ENCODE measurements around the gene S100A1. TPM values are rescaled to one million over a fixed set of nuclear protein-coding genes. Genes with fewer than 3 reads are reported as not detected.
"Not testable (repeated sequence)": the region's sequence is repeated elsewhere in the genome, so short reads cannot be mapped to it uniquely, and the experiment has no call there.

The S100A1 gene
- polyA plus RNA-seq (2013), result 0.93 and 1.2 TPM in 2 replicates

- Histone ChIP-seq H4K8ac (ENCODE audit: low read depth, low read length) (peak within 1 kb of the TSS; percentile 73), H3K23ac (ENCODE audit: low read length) (no peak within 1 kb of the TSS), H3K27ac (ENCODE audit: low read depth, low read length) (peak within 1 kb of the TSS; percentile 94), H3K79me1 (ENCODE audit: low read length) (peaks cover 19% of the 10 kb centered on the region), H3K9ac (ENCODE audit: low read length) (no peak within 1 kb of the TSS), H3K4me2 (ENCODE audit: low read length) (peak within 1 kb of the TSS; percentile 76), H3K9me3 (ENCODE audit: insufficient read depth, low read depth, low read length) (no peaks in the 10 kb centered on the region), H2BK12ac (ENCODE audit: low read length) (peak within 1 kb of the TSS; percentile 46), H4K12ac (ENCODE audit: low read depth, low read length) (peak within 1 kb of the TSS; percentile 66), H3K36me3 (ENCODE audit: control insufficient read depth in 1 of 2, insufficient read depth in 2 of 2, low read length in 2 of 2) (peaks cover 5 to 14% of the 10 kb centered on the region in 2 experiments), H3K14ac (ENCODE audit: low read length) (peak within 1 kb of the TSS; percentile 17), H3K4me1 (ENCODE audit: control insufficient read depth in 1 of 2, insufficient read depth in 2 of 2, low read length in 2 of 2) (peaks cover 25 to 27% of the 10 kb centered on the region in 2 experiments), H3K4me3 (ENCODE audit: low read depth, low read length) (peak within 1 kb of the TSS; percentile 69), H3K27me3 (ENCODE audit: insufficient read depth, low read length) (no peaks in the 10 kb centered on the region), H3K4ac (ENCODE audit: low read depth, low read length) (no peak within 1 kb of the TSS), H2AFZ (ENCODE audit: insufficient read depth, low read length, poor library complexity) (peak within 1 kb of the TSS; percentile 20), H4K91ac (ENCODE audit: low read depth, low read length) (peak within 1 kb of the TSS; percentile 92), H2AK5ac (ENCODE audit: low read length) (peak within 1 kb of the TSS; percentile 49), H3K18ac (ENCODE audit: low read length) (peak within 1 kb of the TSS; percentile 28), H2BK5ac (ENCODE audit: low read depth, low read length, poor library complexity) (peak within 1 kb of the TSS; percentile 93), H2BK120ac (ENCODE audit: insufficient read depth, low read length, poor library complexity) (peak within 1 kb of the TSS; percentile 94), H3K79me2 (ENCODE audit: control insufficient read depth, insufficient read depth, low read length, poor library complexity) (peaks cover 11% of the 10 kb centered on the region)
- WGBS (ENCODE audit: extremely low coverage, insufficient coverage, insufficient read length), result no CpG with 5 or more reads among the region's 10 CpGs
- DNase-seq, result no peak
Measured at GRCh38 chr1:153627715-153628626, at the start of gene S100A1. Gene S100A1, plus strand, starts transcription at chr1:153628434. Its CDS starts 2,088 bp downstream, at chr1:153630522.

DNA sequence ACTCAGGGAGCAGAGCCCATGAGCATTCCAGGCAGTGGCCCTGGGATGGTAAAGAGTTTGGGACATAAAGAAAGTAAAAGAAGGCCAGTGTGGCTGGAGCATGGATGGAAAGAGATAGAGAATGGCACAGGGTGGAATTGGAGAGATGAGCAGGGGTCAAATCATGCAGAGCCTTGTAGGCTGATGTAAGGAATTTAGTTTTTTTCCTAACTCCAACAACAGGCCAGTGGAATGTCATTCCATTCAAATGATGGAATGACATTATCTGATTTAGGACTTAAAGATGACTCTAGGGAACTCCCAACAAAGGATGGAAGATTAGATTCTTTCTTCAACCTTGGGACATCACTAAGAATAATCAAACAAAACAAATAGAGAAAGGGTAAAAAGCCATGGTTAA lies 49.7 kb upstream of the S100A1 start:
- H3K79me2 ChIP-seq (ENCODE audit: control insufficient read depth, insufficient read depth, low read length, poor library complexity), result no peaks in the 10 kb centered on the region
- H4K91ac ChIP-seq (ENCODE audit: low read depth, low read length), result peak overlapping the region; percentile 87
- H3K4me3 ChIP-seq (ENCODE audit: low read depth, low read length), result no peak overlapping the region
- peaks cover 11% of the 10 kb centered on the region for H3K79me1 ChIP-seq (ENCODE audit: low read length)
- no peak overlapping the region for H2AFZ ChIP-seq (ENCODE audit: insufficient read depth, low read length, poor library complexity)
- peak overlapping the region; percentile 33 for H3K4me2 ChIP-seq (ENCODE audit: low read length)
- H3K18ac ChIP-seq (ENCODE audit: low read length), result no peak overlapping the region
- peak overlapping the region; percentile 55 for H3K27ac ChIP-seq (ENCODE audit: low read depth, low read length)
- H3K14ac ChIP-seq (ENCODE audit: low read length), result peak overlapping the region; percentile 44
- peak overlapping the region; percentile 90 for H2BK120ac ChIP-seq (ENCODE audit: insufficient read depth, low read length, poor library complexity)
- H3K23ac ChIP-seq (ENCODE audit: low read length), result no peak overlapping the region
- no peak overlapping the region for H4K12ac ChIP-seq (ENCODE audit: low read depth, low read length)
- peak overlapping the region; percentile 45 for H2AK5ac ChIP-seq (ENCODE audit: low read length)
- H3K4me1 ChIP-seq (ENCODE audit: control insufficient read depth in 1 of 2, insufficient read depth in 2 of 2, low read length in 2 of 2), result peaks cover 7 to 13% of the 10 kb centered on the region in 2 experiments
- peaks cover 4% of the 10 kb centered on the region for H3K9me3 ChIP-seq (ENCODE audit: insufficient read depth, low read depth, low read length)
- no peak overlapping the region for H3K9ac ChIP-seq (ENCODE audit: low read length)
- H2BK5ac ChIP-seq (ENCODE audit: low read depth, low read length, poor library complexity), result peak overlapping the region; percentile 52
- peak overlapping the region; percentile 39 for H3K4ac ChIP-seq (ENCODE audit: low read depth, low read length)
- H3K27me3 ChIP-seq (ENCODE audit: insufficient read depth, low read length), result no peaks in the 10 kb centered on the region
- peak overlapping the region; percentile 24 for H4K8ac ChIP-seq (ENCODE audit: low read depth, low read length)
- H2BK12ac ChIP-seq (ENCODE audit: low read length), result peak overlapping the region; percentile 92
- no peaks in the 10 kb centered on the region for H3K36me3 ChIP-seq (ENCODE audit: control insufficient read depth in 1 of 2, insufficient read depth in 2 of 2, low read length in 2 of 2)
- peak; percentile 31 to 88 for DNase-seq

GRCh38 chr1:153578936-153579335 lies 49.3 kb upstream of the S100A1 start:
- Histone ChIP-seq H3K27me3 (ENCODE audit: insufficient read depth, low read length) (no peaks in the 10 kb centered on the region), H4K8ac (ENCODE audit: low read depth, low read length) (no peak overlapping the region), H3K4me1 (ENCODE audit: control insufficient read depth in 1 of 2, insufficient read depth in 2 of 2, low read length in 2 of 2) (peaks cover 7 to 13% of the 10 kb centered on the region in 2 experiments), H3K36me3 (ENCODE audit: control insufficient read depth in 1 of 2, insufficient read depth in 2 of 2, low read length in 2 of 2) (no peaks in the 10 kb centered on the region), H2BK5ac (ENCODE audit: low read depth, low read length, poor library complexity) (peak overlapping the region; percentile 7), H3K27ac (ENCODE audit: low read depth, low read length) (peak overlapping the region; percentile 60), H3K9me3 (ENCODE audit: insufficient read depth, low read depth, low read length) (peaks cover 4% of the 10 kb centered on the region), H4K91ac (ENCODE audit: low read depth, low read length) (peak overlapping the region; percentile 28), H2BK12ac (ENCODE audit: low read length) (no peak overlapping the region), H3K4ac (ENCODE audit: low read depth, low read length) (no peak overlapping the region), H2AK5ac (ENCODE audit: low read length) (no peak overlapping the region), H3K14ac (ENCODE audit: low read length) (no peak overlapping the region), H3K23ac (ENCODE audit: low read length) (no peak overlapping the region), H3K18ac (ENCODE audit: low read length) (no peak overlapping the region), H3K9ac (ENCODE audit: low read length) (no peak overlapping the region), H2BK120ac (ENCODE audit: insufficient read depth, low read length, poor library complexity) (peak overlapping the region; percentile 28), H3K79me1 (ENCODE audit: low read length) (peaks cover 11% of the 10 kb centered on the region), H4K12ac (ENCODE audit: low read depth, low read length) (no peak overlapping the region), H3K79me2 (ENCODE audit: control insufficient read depth, insufficient read depth, low read length, poor library complexity) (no peaks in the 10 kb centered on the region), H2AFZ (ENCODE audit: insufficient read depth, low read length, poor library complexity) (no peak overlapping the region), H3K4me3 (ENCODE audit: low read depth, low read length) (no peak overlapping the region), H3K4me2 (ENCODE audit: low read length) (peak overlapping the region; percentile 8)
- DNase-seq, result peak; percentile 69 to 81
- no CpG with 5 or more reads among the region's 3 CpGs for WGBS (ENCODE audit: extremely low coverage, insufficient coverage, insufficient read length)

DNA sequence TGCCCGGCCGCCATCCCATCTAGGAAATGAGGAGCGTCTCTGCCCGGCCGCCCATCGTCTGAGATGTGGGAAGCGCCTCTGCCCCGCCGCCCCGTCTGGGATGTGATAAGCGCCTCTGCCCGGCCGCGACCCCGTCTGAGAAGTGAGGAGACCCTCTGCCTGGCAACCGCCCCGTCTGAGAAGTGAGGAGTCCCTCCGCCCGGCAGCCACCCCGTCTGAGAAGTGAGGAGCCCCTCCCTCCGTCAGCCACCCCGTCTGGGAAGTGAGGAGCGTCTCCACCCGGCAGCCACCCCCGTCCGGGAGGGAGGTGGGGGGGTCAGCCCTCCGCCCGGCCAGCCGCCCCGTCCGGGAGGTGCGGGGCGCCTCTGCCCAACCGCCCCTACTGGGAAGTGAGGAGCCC lies 45.4 kb upstream of the S100A1 start:
- no CpG with 5 or more reads among the region's 34 CpGs for WGBS (ENCODE audit: extremely low coverage, insufficient coverage, insufficient read length)

More for the DNA sequence above, 45.4 kb upstream of the S100A1 start:
- H3K27ac ChIP-seq (ENCODE audit: low read depth, low read length); H3K4me2 ChIP-seq (ENCODE audit: low read length); H3K36me3 ChIP-seq (ENCODE audit: control insufficient read depth in 1 of 2, insufficient read depth in 2 of 2, low read length in 2 of 2); H3K9ac ChIP-seq (ENCODE audit: low read length); H3K14ac ChIP-seq (ENCODE audit: low read length); H3K23ac ChIP-seq (ENCODE audit: low read length); H2BK120ac ChIP-seq (ENCODE audit: insufficient read depth, low read length, poor library complexity); H3K79me1 ChIP-seq (ENCODE audit: low read length); H4K91ac ChIP-seq (ENCODE audit: low read depth, low read length); H2BK5ac ChIP-seq (ENCODE audit: low read depth, low read length, poor library complexity); DNase-seq; H3K79me2 ChIP-seq (ENCODE audit: control insufficient read depth, insufficient read depth, low read length, poor library complexity); H2BK12ac ChIP-seq (ENCODE audit: low read length); H2AK5ac ChIP-seq (ENCODE audit: low read length); H3K4me3 ChIP-seq (ENCODE audit: low read depth, low read length); H3K27me3 ChIP-seq (ENCODE audit: insufficient read depth, low read length); H4K8ac ChIP-seq (ENCODE audit: low read depth, low read length); H3K9me3 ChIP-seq (ENCODE audit: insufficient read depth, low read depth, low read length); H2AFZ ChIP-seq (ENCODE audit: insufficient read depth, low read length, poor library complexity); H3K4ac ChIP-seq (ENCODE audit: low read depth, low read length); H3K18ac ChIP-seq (ENCODE audit: low read length); H4K12ac ChIP-seq (ENCODE audit: low read depth, low read length): not testable (repeated sequence)
- H3K4me1 ChIP-seq (ENCODE audit: control insufficient read depth in 1 of 2, insufficient read depth in 2 of 2, low read length in 2 of 2), result peaks cover 8 to 19% of the 10 kb centered on the region in 2 experiments

All from trophoblast cell (in vitro differentiated cells and primary cell).